ENCODE data around the gene CALY.

GRCh38 chr10:133366130-133366478 is 29.4 kb upstream of the CALY start:
- TF ChIP-seq, protein P1, sequence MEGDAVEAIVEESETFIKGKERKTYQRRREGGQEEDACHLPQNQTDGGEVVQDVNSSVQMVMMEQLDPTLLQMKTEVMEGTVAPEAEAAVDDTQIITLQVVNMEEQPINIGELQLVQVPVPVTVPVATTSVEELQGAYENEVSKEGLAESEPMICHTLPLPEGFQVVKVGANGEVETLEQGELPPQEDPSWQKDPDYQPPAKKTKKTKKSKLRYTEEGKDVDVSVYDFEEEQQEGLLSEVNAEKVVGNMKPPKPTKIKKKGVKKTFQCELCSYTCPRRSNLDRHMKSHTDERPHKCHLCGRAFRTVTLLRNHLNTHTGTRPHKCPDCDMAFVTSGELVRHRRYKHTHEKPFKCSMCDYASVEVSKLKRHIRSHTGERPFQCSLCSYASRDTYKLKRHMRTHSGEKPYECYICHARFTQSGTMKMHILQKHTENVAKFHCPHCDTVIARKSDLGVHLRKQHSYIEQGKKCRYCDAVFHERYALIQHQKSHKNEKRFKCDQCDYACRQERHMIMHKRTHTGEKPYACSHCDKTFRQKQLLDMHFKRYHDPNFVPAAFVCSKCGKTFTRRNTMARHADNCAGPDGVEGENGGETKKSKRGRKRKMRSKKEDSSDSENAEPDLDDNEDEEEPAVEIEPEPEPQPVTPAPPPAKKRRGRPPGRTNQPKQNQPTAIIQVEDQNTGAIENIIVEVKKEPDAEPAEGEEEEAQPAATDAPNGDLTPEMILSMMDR (IDR thresholded peaks at IDR 0.05) = no peak
- no peak for TF ChIP-seq ZFX (IDR thresholded peaks at IDR 0.05; ENCODE audit: borderline replicate concordance)

Measured in 22Rv1 (cell line).